Hepatic stellate cell (primary cell): Measurements from ENCODE around the gene PARK7.

Source experiments
- DNase-seq: peaks from one replicate; pipeline ENCODE4 v3.0.0; 2011; ENCODE audit warnings: low spot score

Gene PARK7

DNA sequence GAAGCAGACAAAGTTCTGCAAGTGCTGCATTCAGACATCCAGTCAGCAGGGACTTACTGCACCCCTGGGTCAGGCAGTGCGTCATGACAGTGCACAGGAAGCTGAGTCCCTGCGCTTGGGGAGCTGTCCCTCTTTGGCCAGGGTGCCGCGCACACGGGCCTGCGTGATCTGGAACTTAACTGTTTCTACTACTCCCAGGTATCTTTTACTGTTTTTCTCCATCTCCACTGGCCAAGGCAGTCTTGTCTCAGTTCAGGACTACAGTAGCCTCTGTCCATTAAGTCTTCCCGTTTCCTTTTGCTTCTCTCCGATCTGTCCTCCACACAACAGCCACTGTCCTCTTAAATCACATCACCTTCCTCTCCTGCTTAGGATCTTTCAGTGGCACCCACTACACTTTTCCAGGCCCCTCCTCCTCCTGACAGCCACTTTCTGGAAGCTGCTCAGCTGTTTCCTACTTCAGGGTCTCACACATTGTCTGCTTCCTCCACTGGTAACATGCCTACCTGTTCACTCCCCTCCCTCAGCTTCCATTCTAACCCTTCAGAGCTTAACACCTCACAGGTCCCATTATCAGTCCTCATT is 48.7 kb downstream of the PARK7 start:
- no peak for DNase-seq

DNA sequence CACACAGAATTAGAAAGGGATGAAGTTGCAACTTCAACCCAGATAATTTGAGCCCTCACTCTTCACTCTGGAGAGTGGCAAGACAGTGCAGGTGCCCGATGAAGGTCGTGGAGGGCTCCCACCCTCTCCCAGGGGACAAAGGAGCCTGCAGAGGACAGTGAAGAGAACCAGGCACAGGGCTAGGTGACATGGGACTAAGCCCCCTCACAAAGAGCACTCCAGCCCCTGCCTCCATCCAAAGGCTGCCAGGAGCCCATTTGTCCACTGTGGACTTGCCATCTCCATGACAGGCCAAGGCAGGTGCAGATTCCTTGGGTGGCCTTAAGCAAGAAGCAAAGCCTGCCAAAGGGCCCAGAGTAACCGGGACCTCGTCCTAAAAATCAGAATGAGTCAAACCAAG is 49.5 kb downstream of the PARK7 start:
- DNase-seq: no peak

DNA sequence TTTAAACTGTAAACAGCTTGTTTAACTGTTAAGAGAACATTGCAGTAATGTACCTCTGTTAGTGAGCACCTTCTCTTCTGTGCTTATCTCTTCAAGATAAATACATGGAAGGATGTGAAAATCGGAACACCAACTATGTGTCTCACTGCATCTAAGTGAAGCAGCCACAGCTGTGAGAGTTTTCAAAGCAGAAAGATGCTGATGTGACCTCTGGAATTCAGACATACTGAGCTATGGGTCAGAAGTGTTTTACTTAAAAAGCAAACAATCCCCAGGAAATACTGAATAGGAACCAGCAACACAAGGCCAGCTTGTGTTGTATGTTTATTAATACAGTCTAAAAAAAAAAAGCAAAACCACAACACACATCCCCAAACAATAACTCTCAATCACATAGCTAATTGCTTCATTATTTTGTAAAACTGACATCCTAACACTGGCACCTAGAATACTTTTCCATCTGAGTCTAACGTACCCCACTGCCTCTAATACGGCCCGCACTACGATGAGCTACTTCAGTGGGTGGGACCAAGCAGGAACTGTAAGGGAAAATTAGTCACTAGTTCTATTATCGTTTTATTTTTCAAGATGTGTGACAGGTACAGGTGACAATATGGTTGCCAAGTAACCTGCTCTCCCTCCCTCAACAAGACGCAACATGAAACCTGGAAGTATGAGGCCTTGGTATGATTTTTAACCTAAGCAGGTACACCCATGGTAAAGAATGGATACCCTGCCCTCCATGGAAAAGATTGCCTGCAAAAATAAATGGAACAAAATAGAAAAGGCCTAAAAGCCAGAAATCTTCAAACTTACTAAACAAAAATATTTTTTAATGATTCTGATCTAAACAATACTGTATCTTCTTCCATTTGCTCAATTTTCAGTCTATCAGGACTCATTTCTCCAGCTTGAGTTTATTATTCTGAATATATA is 50.7 kb downstream of the PARK7 start:
- DNase-seq: no peak

GRCh38 chr1:8012955-8013354 is 51.4 kb downstream of the PARK7 start:
- no peak for DNase-seq

DNA sequence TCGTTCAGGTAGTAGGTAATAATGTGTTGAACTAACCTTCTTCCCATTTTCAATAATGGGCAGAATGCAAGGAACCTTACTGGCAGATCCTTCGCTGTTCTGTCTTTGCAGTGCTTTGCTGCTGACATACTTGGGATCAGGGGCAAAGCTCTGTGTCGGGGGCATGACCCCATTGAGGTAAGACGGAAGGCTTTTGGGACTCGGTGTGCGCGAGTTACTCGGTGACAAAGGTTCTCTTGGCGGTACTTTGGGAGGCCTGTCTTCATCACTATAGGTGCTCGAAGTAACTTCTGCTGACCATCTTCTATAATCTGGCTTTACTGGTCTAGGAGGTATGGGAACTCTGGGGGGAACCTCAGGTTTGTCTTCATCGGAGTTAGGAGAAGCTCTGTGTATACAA is 51.9 kb downstream of the PARK7 start:
- no peak for DNase-seq

DNA sequence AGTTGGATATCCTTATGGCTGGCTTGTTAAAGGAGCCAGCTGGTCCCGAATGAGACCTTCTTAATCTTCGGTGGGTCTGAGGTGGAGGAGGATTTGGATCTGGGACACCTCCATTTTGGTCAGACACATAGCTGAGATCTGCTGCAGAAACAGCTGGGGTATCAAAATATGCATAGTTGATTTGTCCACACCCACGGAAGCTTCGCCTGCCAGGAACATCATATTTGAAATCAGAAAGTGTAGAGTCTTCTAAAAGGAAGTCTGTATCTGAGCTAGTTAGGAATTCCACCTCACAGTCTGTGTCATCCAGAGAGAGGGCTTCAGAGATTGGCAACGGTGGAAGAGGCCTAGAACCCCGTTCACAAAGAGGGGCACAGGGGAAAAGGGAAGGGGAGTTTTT is 52.3 kb downstream of the PARK7 start:
- no peak for DNase-seq

- DNase-seq: no peak
Observed at GRCh38 chr1:8014381-8014988, 53.0 kb downstream of the PARK7 start.

- peak; percentile 59 for DNase-seq
Observed at GRCh38 chr1:8015036-8015808, 53.7 kb downstream of the PARK7 start.

DNA sequence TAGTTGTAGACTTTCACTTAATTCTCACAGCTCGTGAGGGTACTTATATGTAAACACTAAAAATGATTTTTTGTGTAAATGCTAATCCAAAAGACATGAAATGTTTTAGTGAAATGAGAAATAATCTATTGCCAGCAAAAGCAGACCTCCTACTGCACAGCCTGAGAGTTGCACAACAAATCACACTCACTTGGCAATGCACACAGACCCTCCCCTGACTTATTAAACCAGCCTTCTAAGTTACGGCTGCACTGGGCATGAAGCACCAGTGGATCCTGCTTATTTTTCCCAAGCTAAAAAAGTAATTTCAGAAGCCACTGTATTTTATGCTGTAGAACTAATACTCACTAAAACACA is 54.3 kb downstream of the PARK7 start:
- DNase-seq: no peak

GRCh38 chr1:8016210-8016894 is 54.8 kb downstream of the PARK7 start:
- DNase-seq: no peak

DNA sequence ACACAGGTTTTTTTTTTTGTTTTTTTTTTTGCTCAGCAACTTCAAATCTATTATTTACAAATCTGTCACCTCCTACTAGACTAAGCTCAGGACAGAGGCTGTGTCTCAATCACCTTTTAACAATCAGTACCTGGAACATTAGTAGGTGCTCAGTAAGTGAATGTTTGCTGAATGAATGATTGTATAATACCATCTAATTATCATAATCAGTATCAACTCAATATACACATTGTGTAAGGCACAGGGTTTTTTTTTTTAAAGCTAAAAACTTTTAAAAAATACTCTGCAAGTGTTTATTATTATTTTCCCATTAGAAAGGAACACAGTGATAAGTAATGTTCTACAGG is 55.4 kb downstream of the PARK7 start:
- DNase-seq: no peak

GRCh38 chr1:8017495-8018197 is 56.1 kb downstream of the PARK7 start:
- DNase-seq: no peak

- DNase-seq: no peak
Observed at GRCh38 chr1:8018492-8019228, 57.1 kb downstream of the PARK7 start.

GRCh38 chr1:8019229-8019620 is 57.7 kb downstream of the PARK7 start:
- DNase-seq: no peak

DNA sequence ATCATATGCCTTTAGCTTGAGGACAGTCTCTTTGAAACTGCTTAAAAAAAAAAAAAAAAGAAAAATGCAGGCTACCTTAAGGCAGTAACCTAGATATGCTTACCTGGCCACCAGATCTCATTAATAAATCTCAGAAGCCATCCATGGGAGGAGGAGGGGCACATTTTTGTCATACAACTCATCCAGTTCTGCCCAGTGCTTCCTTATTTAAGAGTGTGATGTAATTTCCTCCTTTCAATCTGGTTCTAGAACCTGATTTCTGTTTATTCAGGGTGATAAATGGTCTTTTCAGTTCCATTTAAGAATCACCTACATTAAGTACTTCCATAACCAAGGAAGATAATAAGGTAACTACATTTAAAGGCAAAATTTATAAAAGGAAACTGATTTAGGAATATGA is 58.5 kb downstream of the PARK7 start:
- DNase-seq: no peak

DNA sequence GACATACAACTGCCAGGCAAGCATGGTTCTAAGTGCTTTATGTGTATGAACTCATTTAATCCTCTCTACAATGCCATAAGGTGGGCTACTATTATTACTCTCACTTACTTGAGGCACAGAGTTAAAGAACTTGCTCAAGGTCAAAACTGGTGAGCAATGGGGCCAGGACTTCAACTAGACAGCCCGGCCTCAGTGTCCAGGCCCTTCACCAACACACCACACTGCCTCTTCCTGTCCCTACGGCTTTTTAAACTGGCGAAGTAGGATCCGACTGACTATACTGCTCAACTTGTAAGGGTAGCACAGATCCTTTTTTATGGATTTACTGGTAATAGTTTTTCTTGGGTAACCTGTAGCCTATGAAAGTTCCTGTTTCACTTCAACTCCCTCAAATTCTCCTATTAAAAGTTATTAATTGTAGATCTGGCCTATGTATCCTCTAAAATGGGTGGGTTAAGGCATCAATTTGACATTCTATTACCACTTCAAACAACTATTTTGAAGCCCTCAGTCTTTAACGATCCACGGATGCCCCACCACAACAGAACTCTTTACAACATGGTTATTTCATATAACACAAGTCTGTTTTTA is 60.3 kb downstream of the PARK7 start:
- DNase-seq: no peak

DNA sequence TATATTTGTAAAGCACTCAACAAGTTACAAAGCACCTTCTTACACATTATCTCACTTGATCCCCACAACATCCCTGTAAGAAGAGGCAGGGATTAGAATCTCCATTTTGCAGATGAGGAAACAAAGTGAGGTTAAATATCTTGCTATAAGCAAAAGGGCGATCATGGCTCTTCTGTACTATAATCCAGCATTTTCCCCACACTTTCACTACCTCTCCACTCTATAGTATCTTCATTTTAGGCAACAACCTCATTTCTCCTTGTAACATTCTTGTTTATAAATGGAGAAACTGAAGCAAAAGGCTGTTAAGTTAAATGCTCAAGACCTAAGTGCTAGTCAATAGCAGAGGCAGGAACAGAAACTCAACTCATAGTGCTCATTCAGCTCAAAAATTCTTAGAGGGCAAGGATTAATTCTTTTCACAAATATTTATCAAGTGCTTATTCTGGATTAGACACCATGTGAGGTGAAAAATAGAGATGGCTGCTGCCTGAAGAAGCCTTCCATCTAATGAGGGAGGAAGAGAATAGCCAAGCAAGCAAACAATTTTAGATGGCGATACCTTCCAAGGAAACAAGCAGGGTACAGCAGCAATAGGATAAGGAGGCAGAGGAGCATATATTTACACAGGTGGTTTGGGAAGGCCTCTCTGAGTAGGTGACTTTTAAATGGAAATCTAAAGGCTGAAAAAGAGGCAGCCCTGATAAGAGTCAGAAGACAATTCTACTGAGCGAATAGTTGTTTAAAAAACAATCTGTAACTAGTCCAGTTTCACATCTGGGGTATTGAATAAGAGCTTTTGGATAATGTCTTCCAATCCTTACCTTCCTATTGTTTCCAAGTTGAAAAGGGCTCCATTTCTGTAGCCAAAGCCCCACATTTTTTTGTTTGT is 61.1 kb downstream of the PARK7 start:
- DNase-seq: no peak

GRCh38 chr1:8023287-8023994 is 61.9 kb downstream of the PARK7 start:
- DNase-seq: no peak

- no peak for DNase-seq
Observed at GRCh38 chr1:8023995-8024313, 62.4 kb downstream of the PARK7 start.
